Spleen (tissue), 11 donors: Measurements from ENCODE around the gene DDX41. TPM values are rescaled to one million over a fixed set of nuclear protein-coding genes. Genes with fewer than 3 reads are reported as not detected.

Experiments used
- DNase-seq: peaks from one replicate; pipeline ENCODE4 v3.0.0-alpha.2; 2020
- H3K27ac ChIP-seq, 8 donors: fragments of 200-600 bp; sonication (generic) in 7 of 8; 1 replicate in 4 of 8; 2 replicates in 4 of 8; pipeline versions ENCODE4 v1.5.0 to v1.8.0; 2016 to 2021; ENCODE audit warnings: inconsistent platforms in 4 of 8, mild to moderate bottlenecking in 4 of 8, moderate library complexity in 1 of 8
- H3K27me3 ChIP-seq, 7 donors: fragments of 200-600 bp; sonication (generic) in 6 of 7; replicated peaks in 1 of 7; 1 replicate in 4 of 7; 2 replicates in 3 of 7; pipeline versions ENCODE4 v1.5.0 to v1.8.0; 2016 to 2021; ENCODE audit warnings: inconsistent platforms in 3 of 7, mild to moderate bottlenecking in 1 of 7
- H3K36me3 ChIP-seq, 6 donors: fragments of 200-600 bp; sonication (generic) in 5 of 6; 1 replicate in 4 of 6; 2 replicates in 2 of 6; pipeline versions ENCODE4 v1.5.0 to v1.8.0; 2016 to 2021; ENCODE audit warnings: inconsistent platforms in 2 of 6
- H3K4me1 ChIP-seq, 6 donors: fragments of 200-600 bp; sonication (generic) in 5 of 6; 1 replicate in 3 of 6; 2 replicates in 3 of 6; pipeline versions ENCODE4 v1.5.0 to v1.8.0; 2016 to 2021; ENCODE audit warnings: inconsistent platforms in 3 of 6
- H3K4me3 ChIP-seq, 8 donors: fragments of 200-600 bp; sonication (generic) in 7 of 8; 1 replicate in 4 of 8; 2 replicates in 4 of 8; pipeline versions ENCODE4 v1.5.0 to v1.8.0; 2016 to 2021; ENCODE audit warnings: inconsistent platforms in 4 of 8, mild to moderate bottlenecking in 4 of 8, moderate library complexity in 2 of 8
- H3K9me3 ChIP-seq, 8 donors: fragments of 200-600 bp; sonication (generic) in 7 of 8; 1 replicate in 4 of 8; 2 replicates in 4 of 8; pipeline versions ENCODE4 v1.5.0 to v1.8.0; 2016 to 2021; ENCODE audit warnings: inconsistent platforms in 4 of 8
- CTCF ChIP-seq, 11 experiments: fragments of 200-600 bp in 7 of 11; fragments of 450-650 bp in 4 of 11; sonication (generic) in 4 of 11; IDR thresholded peaks in 8 of 11; conservative IDR thresholded peaks in 3 of 11; 1 replicate in 7 of 11; 2 replicates in 4 of 11; pipeline versions ENCODE4 v1.4.0 to v1.8.0; 2016 to 2021; ENCODE audit warnings: antibody characterized with exemption in 11 of 11, inconsistent platforms in 4 of 11, mild to moderate bottlenecking in 1 of 11
- POLR2A ChIP-seq, 3 donors: fragments of 450-650 bp; IDR thresholded peaks; one replicate each; pipeline ENCODE4 v1.5.1; 2017; ENCODE audit warnings: antibody characterized with exemption in 3 of 3, mild to moderate bottlenecking in 1 of 3
- POLR2AphosphoS5 ChIP-seq, 3 donors: sonication (generic); formaldehyde crosslinking; IDR thresholded peaks; one replicate each; pipeline ENCODE4 v1.5.1; 2017; ENCODE audit warnings: antibody characterized with exemption in 3 of 3
- WGBS, 5 donors: extraction: QIAGEN DNeasy Blood & Tissue Kit in 3 of 5; methylation state at CpG; one replicate each; pipeline versions ENCODE4 v1.1.5 to v1.1.7; 2013 to 2018; 5-methylcytosine and 5-hydroxymethylcytosine counted together
- intact Hi-C: fragments of 100-400 bp; cut with DNase I; formaldehyde crosslinking; loops from one replicate; pipeline ENCODE4 v1.15.0; 2023; ENCODE audit warnings: low total_unique reads
- polyA plus RNA-seq, 3 donors: library from polyadenylated mRNA; stranded (reverse); fragments of 200-250 nt; gene quantifications; one replicate each; pipeline ENCODE4 v1.2.1, GENCODE V29; 2013
- total RNA-seq, 7 donors: library from RNA; depleted of rRNA in 3 of 7; stranded (reverse); fragments of >200 nt in 3 of 7; fragmentation: NEBNext Ultra II Directional in 4 of 7; extraction: Animal tissue kit (Norgen Biotek cat#: 25700) in 4 of 7; gene quantifications; one replicate each; pipeline versions ENCODE4 v1.1.0 to v1.2.1, GENCODE V29; 2016 to 2021
- donor health status: healthy with polysubstance abuse.
- donor health status: DM: no; HTN: no; CAD: no; lungs with moderate emphysema.
- donor health status: DM: no; HTN: no; CAD: no.
- donor health status: Bipolar disorder and iron deficiency.
- donor health status: healthy.
- donor health status: DM: no; HTN: no; CAD: no.
- donor health status: DM: yes; HTN: yes; CAD: no.

DDX41 gene
- total and polyA plus RNA-seq, 10 donors: 68.9 to 126 (median 92.4) TPM

- intact Hi-C loops: no loop called here
- Histone ChIP-seq H3K27ac (peak overlapping the region in 1 of 8 donors; percentile 2), H3K4me3 (no peak overlapping the region), H3K36me3 (peaks cover 0 to 66% (median 33%) of the 10 kb centered on the region in 6 donors), H3K9me3 (no peaks in the 10 kb centered on the region), H3K27me3 (no peaks in the 10 kb centered on the region), H3K4me1 (peaks cover 4 to 90% (median 36%) of the 10 kb centered on the region in 6 donors)
- 61 to 91% (median 78%) methylated on average over 3 of the region's 3 CpGs for WGBS, 5 donors
- no peak for DNase-seq
- TF ChIP-seq POLR2AphosphoS5 (IDR thresholded peaks at IDR 0.05) (no peak), CTCF (IDR thresholded peaks at IDR 0.05 in 8 of 11, conservative IDR thresholded peaks at IDR 0.05 in 3 of 11) (no peak), POLR2A (IDR thresholded peaks at IDR 0.05) (no peak)
These were observed 23.7 kb upstream of the DDX41 start for GRCh38 chr5:177540438-177540837.

- H3K27ac ChIP-seq: peak overlapping the region in 1 of 8 donors; percentile 21
- no peaks in the 10 kb centered on the region for H3K27me3 ChIP-seq
- H3K36me3 ChIP-seq: peaks cover 0 to 77% (median 40%) of the 10 kb centered on the region in 6 donors
- H3K4me1 ChIP-seq: peaks cover 0 to 80% (median 27%) of the 10 kb centered on the region in 6 donors
- intact Hi-C loops: no loop called here
- no peaks in the 10 kb centered on the region for H3K9me3 ChIP-seq
- 47 to 95% (median 67%) methylated on average over 2 of the region's 2 CpGs for WGBS, 5 donors
- TF ChIP-seq POLR2AphosphoS5 (IDR thresholded peaks at IDR 0.05) (no peak), CTCF (IDR thresholded peaks at IDR 0.05 in 8 of 11, conservative IDR thresholded peaks at IDR 0.05 in 3 of 11) (no peak), POLR2A (IDR thresholded peaks at IDR 0.05) (no peak)
- DNase-seq: no peak
- no peak overlapping the region for H3K4me3 ChIP-seq
These were observed 22.6 kb upstream of the DDX41 start for GRCh38 chr5:177539411-177539810.

- Histone ChIP-seq H3K4me1 (peaks cover 0 to 74% (median 25%) of the 10 kb centered on the region in 6 donors), H3K4me3 (no peak overlapping the region), H3K36me3 (peaks cover 0 to 81% (median 42%) of the 10 kb centered on the region in 6 donors), H3K27ac (peak overlapping the region in 2 of 8 donors; percentile 54 to 58), H3K9me3 (no peaks in the 10 kb centered on the region), H3K27me3 (no peaks in the 10 kb centered on the region)
- no peak for DNase-seq
- WGBS, 5 donors: 94 to 98% (median 96%) methylated on average over 10 of the region's 10 CpGs
- intact Hi-C loops: no loop called here
- no peak for TF ChIP-seq POLR2AphosphoS5 (IDR thresholded peaks at IDR 0.05)
- no peak for TF ChIP-seq POLR2A (IDR thresholded peaks at IDR 0.05)
- TF ChIP-seq CTCF (IDR thresholded peaks at IDR 0.05 in 8 of 11, conservative IDR thresholded peaks at IDR 0.05 in 3 of 11): no peak
These were observed 22.1 kb upstream of the DDX41 start for GRCh38 chr5:177538876-177539275.

- Histone ChIP-seq H3K27me3 (no peaks in the 10 kb centered on the region), H3K27ac (peak overlapping the region in 7 of 8 donors; percentile 2 to 58 (median 41)), H3K36me3 (peaks cover 0 to 83% (median 47%) of the 10 kb centered on the region in 6 donors), H3K4me1 (peaks cover 0 to 62% (median 24%) of the 10 kb centered on the region in 6 donors), H3K4me3 (no peak overlapping the region), H3K9me3 (no peaks in the 10 kb centered on the region)
- DNase-seq: peak; percentile 8
- intact Hi-C loops: no loop called here
- TF ChIP-seq POLR2AphosphoS5 (IDR thresholded peaks at IDR 0.05) (peak in 1 of 3 donors; percentile 6), CTCF (IDR thresholded peaks at IDR 0.05 in 8 of 11, conservative IDR thresholded peaks at IDR 0.05 in 3 of 11) (no peak), POLR2A (IDR thresholded peaks at IDR 0.05) (no peak)
- WGBS, 5 donors: 57 to 72% (median 67%) methylated on average over 15 of the region's 15 CpGs
These were observed 20.9 kb upstream of the DDX41 start for GRCh38 chr5:177537389-177538361.
